ENCODE data around the gene CDRT4. TPM values are rescaled to one million over a fixed set of nuclear protein-coding genes. Genes with fewer than 3 reads are reported as not detected.

CDRT4 gene
- polyA plus RNA-seq, 4 donors = 5.1 to 24.3 (median 6.1) TPM

- H3K27ac ChIP-seq (ENCODE audit: low read depth in 1 of 3, low read length in 2 of 3) = peak overlapping the region; percentile 37 to 79 (median 76)
- no peak for DNase-seq
- 26 to 48% (median 30%) methylated on average over 1 of the region's 1 CpG for WGBS, 3 donors
- H3K4me1 ChIP-seq (ENCODE audit: control insufficient read depth in 3 of 3, insufficient read depth in 2 of 3, low read depth in 1 of 3, low read length in 2 of 3) = peaks cover 10 to 34% (median 16%) of the 10 kb centered on the region in 3 donors
- peaks cover 0 to 18% (median 0%) of the 10 kb centered on the region in 3 donors for H3K36me3 ChIP-seq (ENCODE audit: control insufficient read depth in 3 of 3, insufficient read depth in 2 of 3, low read depth in 1 of 3, low read length in 3 of 3)
- no peak for FAIRE-seq
- no peak overlapping the region for H3K4me3 ChIP-seq (ENCODE audit: low read depth in 1 of 3, low read length in 3 of 3)
- peaks cover 0 to 9% of the 10 kb centered on the region in 2 donors for H3K9me3 ChIP-seq (ENCODE audit: control insufficient read depth in 2 of 2, insufficient read depth in 1 of 2, low read depth in 1 of 2, low read length in 1 of 2)
- no peaks in the 10 kb centered on the region for H3K27me3 ChIP-seq (ENCODE audit: control insufficient read depth in 3 of 3, insufficient read depth in 3 of 3, low read length in 3 of 3)
Measured at GRCh38 chr17:15452746-15453145, 14.7 kb downstream of the CDRT4 start.

GRCh38 chr17:15451680-15452079 lies 15.7 kb downstream of the CDRT4 start:
- Histone ChIP-seq H3K4me3 (ENCODE audit: low read depth in 1 of 3, low read length in 3 of 3) (no peak overlapping the region), H3K36me3 (ENCODE audit: control insufficient read depth in 3 of 3, insufficient read depth in 2 of 3, low read depth in 1 of 3, low read length in 3 of 3) (peaks cover 0 to 9% (median 0%) of the 10 kb centered on the region in 3 donors), H3K27me3 (ENCODE audit: control insufficient read depth in 3 of 3, insufficient read depth in 3 of 3, low read length in 3 of 3) (no peaks in the 10 kb centered on the region), H3K4me1 (ENCODE audit: control insufficient read depth in 3 of 3, insufficient read depth in 2 of 3, low read depth in 1 of 3, low read length in 2 of 3) (peaks cover 10 to 25% (median 13%) of the 10 kb centered on the region in 3 donors), H3K27ac (ENCODE audit: low read depth in 1 of 3, low read length in 2 of 3) (no peak overlapping the region), H3K9me3 (ENCODE audit: control insufficient read depth in 2 of 2, insufficient read depth in 1 of 2, low read depth in 1 of 2, low read length in 1 of 2) (peaks cover 0 to 9% of the 10 kb centered on the region in 2 donors)
- FAIRE-seq (no peak), DNase-seq (no peak)
- 81 to 87% (median 87%) methylated on average over 3 of the region's 3 CpGs for WGBS, 3 donors

DNA sequence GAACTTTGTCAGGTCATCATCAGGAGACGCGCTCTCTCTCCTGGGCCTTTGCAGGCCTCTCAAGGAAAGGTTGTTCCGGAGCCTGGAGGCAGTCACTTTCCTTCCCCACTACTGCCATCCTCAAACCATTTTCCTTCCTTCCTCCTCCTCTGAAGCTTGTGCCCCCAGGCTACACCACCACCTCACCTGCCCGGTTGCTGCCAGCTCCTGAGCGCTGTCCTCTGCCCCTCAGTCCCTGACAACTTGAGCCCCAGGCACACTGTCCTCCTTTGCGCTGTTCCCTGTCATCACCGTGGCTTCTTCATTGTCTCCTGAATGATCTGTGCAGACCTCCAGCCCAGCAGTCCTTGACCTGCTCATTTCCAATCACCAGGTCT lies 18.9 kb downstream of the CDRT4 start:
- Histone ChIP-seq H3K4me3 (ENCODE audit: low read depth in 1 of 3, low read length in 3 of 3) (no peak overlapping the region), H3K27me3 (ENCODE audit: control insufficient read depth in 3 of 3, insufficient read depth in 3 of 3, low read length in 3 of 3) (no peaks in the 10 kb centered on the region), H3K36me3 (ENCODE audit: control insufficient read depth in 3 of 3, insufficient read depth in 2 of 3, low read depth in 1 of 3, low read length in 3 of 3) (peaks cover 0 to 9% (median 0%) of the 10 kb centered on the region in 3 donors), H3K4me1 (ENCODE audit: control insufficient read depth in 3 of 3, insufficient read depth in 2 of 3, low read depth in 1 of 3, low read length in 2 of 3) (peaks cover 5 to 14% (median 13%) of the 10 kb centered on the region in 3 donors), H3K9me3 (ENCODE audit: control insufficient read depth in 2 of 2, insufficient read depth in 1 of 2, low read depth in 1 of 2, low read length in 1 of 2) (no peaks in the 10 kb centered on the region), H3K27ac (ENCODE audit: low read depth in 1 of 3, low read length in 2 of 3) (peak overlapping the region in 1 of 3 donors; percentile 64)
- FAIRE-seq (no peak), DNase-seq (no peak)
- 88 to 93% (median 91%) methylated on average over 7 of the region's 7 CpGs for WGBS, 3 donors

- no peak for FAIRE-seq
- peak in 1 of 2 donors; percentile 48 for DNase-seq
- Histone ChIP-seq H3K4me1 (ENCODE audit: control insufficient read depth in 3 of 3, insufficient read depth in 2 of 3, low read depth in 1 of 3, low read length in 2 of 3) (peaks cover 5 to 13% (median 11%) of the 10 kb centered on the region in 3 donors), H3K27me3 (ENCODE audit: control insufficient read depth in 3 of 3, insufficient read depth in 3 of 3, low read length in 3 of 3) (no peaks in the 10 kb centered on the region), H3K4me3 (ENCODE audit: low read depth in 1 of 3, low read length in 3 of 3) (no peak overlapping the region), H3K9me3 (ENCODE audit: control insufficient read depth in 2 of 2, insufficient read depth in 1 of 2, low read depth in 1 of 2, low read length in 1 of 2) (no peaks in the 10 kb centered on the region), H3K36me3 (ENCODE audit: control insufficient read depth in 3 of 3, insufficient read depth in 2 of 3, low read depth in 1 of 3, low read length in 3 of 3) (peaks cover 0 to 9% (median 0%) of the 10 kb centered on the region in 3 donors), H3K27ac (ENCODE audit: low read depth in 1 of 3, low read length in 2 of 3) (peak overlapping the region in 1 of 3 donors; percentile 64)
- WGBS, 3 donors = 36 to 61% (median 38%) methylated on average over 6 of the region's 6 CpGs
Measured at GRCh38 chr17:15447928-15448579, 19.4 kb downstream of the CDRT4 start.

DNA sequence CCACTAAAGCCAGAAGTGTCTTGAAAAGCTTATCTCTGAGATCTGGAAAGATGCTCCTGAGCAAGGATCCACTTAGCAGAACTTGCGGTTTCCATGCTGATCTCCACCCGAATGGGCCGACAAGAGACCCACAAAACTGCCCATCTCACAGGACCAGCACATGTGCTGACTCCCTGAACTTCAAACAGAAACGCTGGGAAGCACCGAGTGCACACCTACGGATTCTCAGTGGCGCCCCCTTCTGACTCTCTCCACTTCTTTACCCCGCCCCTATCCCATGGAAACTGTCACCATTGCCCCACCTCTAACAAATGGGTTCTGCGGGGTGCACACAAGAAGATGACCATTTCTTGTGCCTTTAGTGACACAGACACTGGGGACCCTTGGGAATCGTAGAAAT lies 21.4 kb downstream of the CDRT4 start:
- H3K9me3 ChIP-seq (ENCODE audit: control insufficient read depth in 2 of 2, insufficient read depth in 1 of 2, low read depth in 1 of 2, low read length in 1 of 2) = no peaks in the 10 kb centered on the region
- H3K36me3 ChIP-seq (ENCODE audit: control insufficient read depth in 3 of 3, insufficient read depth in 2 of 3, low read depth in 1 of 3, low read length in 3 of 3) = peaks cover 0 to 6% (median 0%) of the 10 kb centered on the region in 3 donors
- no peak overlapping the region for H3K4me3 ChIP-seq (ENCODE audit: low read depth in 1 of 3, low read length in 3 of 3)
- no peaks in the 10 kb centered on the region for H3K27me3 ChIP-seq (ENCODE audit: control insufficient read depth in 3 of 3, insufficient read depth in 3 of 3, low read length in 3 of 3)
- no peak for DNase-seq
- 81 to 95% (median 89%) methylated on average over 10 of the region's 10 CpGs for WGBS, 3 donors
- no peak for FAIRE-seq
- peaks cover under 1 to 9% (median 5%) of the 10 kb centered on the region in 3 donors for H3K4me1 ChIP-seq (ENCODE audit: control insufficient read depth in 3 of 3, insufficient read depth in 2 of 3, low read depth in 1 of 3, low read length in 2 of 3)
- H3K27ac ChIP-seq (ENCODE audit: low read depth in 1 of 3, low read length in 2 of 3) = no peak overlapping the region

- no peaks in the 10 kb centered on the region for H3K27me3 ChIP-seq (ENCODE audit: control insufficient read depth in 3 of 3, insufficient read depth in 3 of 3, low read length in 3 of 3)
- DNase-seq = no peak
- no peak overlapping the region for H3K27ac ChIP-seq (ENCODE audit: low read depth in 1 of 3, low read length in 2 of 3)
- peaks cover 2 to 14% (median 9%) of the 10 kb centered on the region in 3 donors for H3K4me1 ChIP-seq (ENCODE audit: control insufficient read depth in 3 of 3, insufficient read depth in 2 of 3, low read depth in 1 of 3, low read length in 2 of 3)
- H3K4me3 ChIP-seq (ENCODE audit: low read depth in 1 of 3, low read length in 3 of 3) = no peak overlapping the region
- WGBS, 3 donors = 49 to 71% (median 60%) methylated on average over 4 of the region's 4 CpGs
- H3K9me3 ChIP-seq (ENCODE audit: control insufficient read depth in 2 of 2, insufficient read depth in 1 of 2, low read depth in 1 of 2, low read length in 1 of 2) = no peaks in the 10 kb centered on the region
- FAIRE-seq = no peak
- H3K36me3 ChIP-seq (ENCODE audit: control insufficient read depth in 3 of 3, insufficient read depth in 2 of 3, low read depth in 1 of 3, low read length in 3 of 3) = peaks cover 0 to 6% (median 0%) of the 10 kb centered on the region in 3 donors
Measured at GRCh38 chr17:15444805-15445204, 22.6 kb downstream of the CDRT4 start.

- H3K4me3 ChIP-seq (ENCODE audit: low read depth in 1 of 3, low read length in 3 of 3) = no peak overlapping the region
- H3K4me1 ChIP-seq (ENCODE audit: control insufficient read depth in 3 of 3, insufficient read depth in 2 of 3, low read depth in 1 of 3, low read length in 2 of 3) = peaks cover 5 to 30% (median 6%) of the 10 kb centered on the region in 3 donors
- 94 to 97% (median 96%) methylated on average over 13 of the region's 13 CpGs for WGBS, 3 donors
- H3K36me3 ChIP-seq (ENCODE audit: control insufficient read depth in 3 of 3, insufficient read depth in 2 of 3, low read depth in 1 of 3, low read length in 3 of 3) = peaks cover 0 to 4% (median 3%) of the 10 kb centered on the region in 3 donors
- H3K9me3 ChIP-seq (ENCODE audit: control insufficient read depth in 2 of 2, insufficient read depth in 1 of 2, low read depth in 1 of 2, low read length in 1 of 2) = no peaks in the 10 kb centered on the region
- no peak overlapping the region for H3K27ac ChIP-seq (ENCODE audit: low read depth in 1 of 3, low read length in 2 of 3)
- no peak for DNase-seq
- H3K27me3 ChIP-seq (ENCODE audit: control insufficient read depth in 3 of 3, insufficient read depth in 3 of 3, low read length in 3 of 3) = no peaks in the 10 kb centered on the region
- no peak for FAIRE-seq
Measured at GRCh38 chr17:15442311-15443180, 24.9 kb downstream of the CDRT4 start.

DNA sequence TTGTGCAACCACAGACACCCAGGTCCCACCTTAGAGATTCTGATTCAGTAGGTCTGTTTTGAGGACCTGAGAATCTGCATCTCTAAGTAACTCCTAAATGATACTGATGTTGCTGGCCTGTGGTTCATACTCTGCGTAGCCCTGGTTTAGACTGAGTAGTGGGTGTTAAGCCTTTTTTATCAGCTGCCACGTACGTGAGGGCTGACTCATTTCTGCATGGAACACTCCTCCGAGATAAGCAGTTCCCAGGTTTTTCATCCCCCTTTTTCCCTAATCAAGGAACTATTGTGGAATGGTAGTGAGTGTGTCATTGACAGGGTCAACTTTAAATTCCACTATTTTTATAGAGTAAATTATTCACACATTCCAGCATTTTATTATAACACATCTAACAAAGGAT lies 26.1 kb downstream of the CDRT4 start:
- H3K9me3 ChIP-seq (ENCODE audit: control insufficient read depth in 2 of 2, insufficient read depth in 1 of 2, low read depth in 1 of 2, low read length in 1 of 2) = no peaks in the 10 kb centered on the region
- WGBS, 3 donors = 18 to 68% (median 34%) methylated on average over 4 of the region's 4 CpGs
- H3K36me3 ChIP-seq (ENCODE audit: control insufficient read depth in 3 of 3, insufficient read depth in 2 of 3, low read depth in 1 of 3, low read length in 3 of 3) = peaks cover 0 to 5% (median 3%) of the 10 kb centered on the region in 3 donors
- peaks cover 10 to 42% (median 14%) of the 10 kb centered on the region in 3 donors for H3K4me1 ChIP-seq (ENCODE audit: control insufficient read depth in 3 of 3, insufficient read depth in 2 of 3, low read depth in 1 of 3, low read length in 2 of 3)
- no peak overlapping the region for H3K4me3 ChIP-seq (ENCODE audit: low read depth in 1 of 3, low read length in 3 of 3)
- no peak overlapping the region for H3K27ac ChIP-seq (ENCODE audit: low read depth in 1 of 3, low read length in 2 of 3)
- DNase-seq (peak; percentile 29 to 68), FAIRE-seq (no peak)
- no peaks in the 10 kb centered on the region for H3K27me3 ChIP-seq (ENCODE audit: control insufficient read depth in 3 of 3, insufficient read depth in 3 of 3, low read length in 3 of 3)

All from small intestine (tissue), 7 donors.